H9 (cell line): ENCODE data around the gene HMGCS1. TPM values are rescaled to one million over a fixed set of nuclear protein-coding genes. Genes with fewer than 3 reads are reported as not detected.

ENCODE experiments used
- DNase-seq: peaks from one replicate; pipeline ENCODE4 v3.0.0-alpha.2; 2017
- H2AFZ ChIP-seq: one replicate; pipeline ENCODE4 v1.6.1; 2013; ENCODE audit warnings: mild to moderate bottlenecking, low read length, control low read depth, moderate library complexity
- H2AK5ac ChIP-seq: 2 replicates; pipeline ENCODE4 v1.6.1; 2013; ENCODE audit warnings: low read length, control low read depth, mixed read lengths; ENCODE audit not compliant: insufficient read length
- H2BK120ac ChIP-seq: one replicate; pipeline ENCODE4 v1.6.1; 2013; ENCODE audit warnings: low read depth, mild to moderate bottlenecking, low read length, control low read depth, inconsistent platforms; ENCODE audit not compliant: poor library complexity, severe bottlenecking
- H2BK12ac ChIP-seq: 2 replicates; pipeline ENCODE4 v1.6.1; 2013; ENCODE audit warnings: low read length, control low read depth, mixed read lengths, low read depth; ENCODE audit not compliant: insufficient read length
- H2BK15ac ChIP-seq: 2 replicates; pipeline ENCODE4 v1.6.1; 2013; ENCODE audit warnings: low read depth, low read length, control low read depth
- H2BK20ac ChIP-seq: one replicate; pipeline ENCODE4 v1.6.1; 2013; ENCODE audit warnings: low read depth, mild to moderate bottlenecking, low read length, control low read depth, inconsistent platforms; ENCODE audit not compliant: poor library complexity, severe bottlenecking
- H2BK5ac ChIP-seq: 2 replicates; pipeline ENCODE4 v1.6.1; 2013; ENCODE audit warnings: low read length, control low read depth, mixed read lengths; ENCODE audit not compliant: insufficient read length
- H3K14ac ChIP-seq: 2 replicates; pipeline ENCODE4 v1.6.1; 2013; ENCODE audit warnings: low read length, control low read depth; ENCODE audit not compliant: insufficient read depth
- H3K18ac ChIP-seq: 2 replicates; pipeline ENCODE4 v1.6.1; 2013; ENCODE audit warnings: low read depth, mild to moderate bottlenecking, mixed read lengths, low read length, control low read depth; ENCODE audit not compliant: insufficient read length
- H3K23ac ChIP-seq: 2 replicates; pipeline ENCODE4 v1.6.1; 2013; ENCODE audit warnings: low read length, control low read depth, mixed read lengths, low read depth; ENCODE audit not compliant: insufficient read length
- H3K23me2 ChIP-seq: 2 replicates; pipeline ENCODE4 v1.6.1; 2013; ENCODE audit warnings: low read depth, mild to moderate bottlenecking, mixed read lengths, low read length, control low read depth; ENCODE audit not compliant: insufficient read length, poor library complexity, severe bottlenecking
- H3K27ac ChIP-seq: 2 replicates; pipeline ENCODE4 v1.5.1; 2013; ENCODE audit warnings: low read length, control low read depth, mixed read lengths, low read depth; ENCODE audit not compliant: insufficient read length
- H3K27me3 ChIP-seq: 2 replicates; pipeline ENCODE4 v1.6.1; 2013; ENCODE audit warnings: low read length, control low read depth, inconsistent platforms; ENCODE audit not compliant: insufficient read depth
- H3K4ac ChIP-seq: 2 replicates; pipeline ENCODE4 v1.6.1; 2013; ENCODE audit warnings: low read depth, mild to moderate bottlenecking, control low read depth, inconsistent platforms, low read length, moderate library complexity
- H3K4me1 ChIP-seq: 2 replicates; pipeline ENCODE4 v1.6.1; 2013; ENCODE audit warnings: low read length, control low read depth, inconsistent platforms; ENCODE audit not compliant: insufficient read depth
- H3K4me2 ChIP-seq: 2 replicates; pipeline ENCODE4 v1.6.1; 2013; ENCODE audit warnings: low read length, control low read depth, mixed read lengths; ENCODE audit not compliant: insufficient read length, insufficient read depth
- H3K56ac ChIP-seq: 2 replicates; pipeline ENCODE4 v1.6.1; 2013; ENCODE audit warnings: low read depth, mild to moderate bottlenecking, mixed read lengths, low read length, control low read depth; ENCODE audit not compliant: insufficient read length
- H3K79me1 ChIP-seq: 2 replicates; pipeline ENCODE4 v1.6.1; 2013; ENCODE audit warnings: low read depth, mild to moderate bottlenecking, moderate library complexity, low read length, control low read depth, inconsistent platforms; ENCODE audit not compliant: insufficient read depth, poor library complexity, severe bottlenecking
- H3K79me2 ChIP-seq: 2 replicates; pipeline ENCODE4 v1.6.1; 2013; ENCODE audit warnings: low read length, control low read depth, inconsistent platforms; ENCODE audit not compliant: insufficient read depth
- H3K9ac ChIP-seq: 2 replicates; pipeline ENCODE4 v1.6.1; 2013; ENCODE audit warnings: low read length, control low read depth, mixed read lengths; ENCODE audit not compliant: insufficient read length; ENCODE audit errors: extremely low read depth
- H3K9me3 ChIP-seq: one replicate; pipeline ENCODE4 v1.6.1; 2013; ENCODE audit warnings: low read depth, low read length, inconsistent platforms; ENCODE audit not compliant: control insufficient read depth
- H3T11ph ChIP-seq: one replicate; pipeline ENCODE4 v1.6.1; 2013; ENCODE audit warnings: mild to moderate bottlenecking, low read length, control low read depth, inconsistent platforms
- H4K20me1 ChIP-seq: one replicate; pipeline ENCODE4 v1.6.1; 2013; ENCODE audit not compliant: control insufficient read depth, insufficient read length, insufficient read depth
- H4K5ac ChIP-seq: 2 replicates; pipeline ENCODE4 v1.6.1; 2013; ENCODE audit warnings: low read depth, mild to moderate bottlenecking, mixed read lengths, low read length, control low read depth; ENCODE audit not compliant: insufficient read length
- H4K8ac ChIP-seq: replicated peaks from 2 replicates; pipeline ENCODE4 v1.6.1; 2013; ENCODE audit warnings: low read length, control low read depth, mixed read lengths, low read depth; ENCODE audit not compliant: insufficient read length
- H4K91ac ChIP-seq: 2 replicates; pipeline ENCODE4 v1.6.1; 2013; ENCODE audit warnings: low read depth, mild to moderate bottlenecking, moderate library complexity, mixed read lengths, low read length, control low read depth; ENCODE audit not compliant: insufficient read length
- H3K27ac Mint-ChIP-seq, 3 experiments: 2 replicates in 2 of 3; 3 replicates in 1 of 3; pipeline ENCODE4 v1.8.0; 2020 to 2021; ENCODE audit warnings: mixed read lengths in 3 of 3, mild to moderate bottlenecking in 1 of 3, moderate library complexity in 1 of 3
- H3K27me3 Mint-ChIP-seq: 2 replicates; pipeline ENCODE4 v1.8.0; 2021; ENCODE audit warnings: low read depth, mild to moderate bottlenecking, moderate library complexity, mixed read lengths
- H3K36me3 Mint-ChIP-seq, 3 experiments: 2 replicates in 2 of 3; 3 replicates in 1 of 3; pipeline ENCODE4 v1.8.0; 2020 to 2021; ENCODE audit warnings: low read depth in 3 of 3, mixed read lengths in 3 of 3; ENCODE audit not compliant: insufficient read depth in 1 of 3
- H3K4me1 Mint-ChIP-seq, 2 experiments: 2 replicates each; pipeline ENCODE4 v1.8.0; 2020; ENCODE audit warnings: mixed read lengths in 2 of 2
- H3K4me3 Mint-ChIP-seq, 2 experiments: 2 replicates in 1 of 2; 3 replicates in 1 of 2; pipeline ENCODE4 v1.8.0; 2020 to 2021; ENCODE audit warnings: mild to moderate bottlenecking in 2 of 2, mixed read lengths in 2 of 2, moderate library complexity in 1 of 2
- H3K9me3 Mint-ChIP-seq, 2 experiments: 2 replicates in 1 of 2; 3 replicates in 1 of 2; pipeline ENCODE4 v1.8.0; 2020; ENCODE audit warnings: mild to moderate bottlenecking in 2 of 2, mixed read lengths in 2 of 2, moderate library complexity in 1 of 2
- WGBS: extraction: QIAGEN DNeasy Blood & Tissue Kit; methylation state at CpG from one replicate; pipeline ENCODE4 v1.1.7; 2013; ENCODE audit warnings: missing lambda C conversion rate, low lambda C conversion rate, mixed read lengths; ENCODE audit not compliant: insufficient read length; ENCODE audit errors: extremely low coverage; 5-methylcytosine and 5-hydroxymethylcytosine counted together
- total RNA-seq: library from RNA; stranded (reverse); gene quantifications from 2 replicates; pipeline ENCODE4 v1.2.1, GENCODE V29; 2021
- TF ChIP-seq, protein P1 (sequence below): fragments of 200-600 bp; sonication (generic); conservative IDR thresholded peaks from 3 replicates; pipeline ENCODE4 v1.8.0; 2021; ENCODE audit warnings: antibody characterized with exemption, mild to moderate bottlenecking

The HMGCS1 gene
- total RNA-seq, 1 experiment from 2014 or later, result 147 TPM

DNA sequence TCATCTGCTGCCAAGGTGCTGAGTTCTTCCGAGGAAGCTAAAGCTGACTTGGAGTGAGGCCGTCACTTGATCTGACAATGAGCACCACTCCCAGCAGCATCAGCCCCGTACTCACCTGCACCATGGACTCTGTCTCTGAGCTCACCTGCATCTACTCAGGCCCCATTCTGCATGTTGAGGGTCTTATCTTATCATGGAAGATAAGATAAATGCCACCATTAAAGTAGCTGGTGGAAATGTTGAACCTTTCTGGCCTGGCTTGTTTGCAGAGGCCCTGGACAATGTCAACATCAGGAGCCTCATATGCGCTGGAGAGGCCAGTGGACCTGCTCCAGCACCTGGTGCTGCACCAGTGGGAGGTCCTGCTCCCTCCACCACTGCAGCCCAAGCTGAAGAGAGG, 35.0 kb upstream of the HMGCS1 start:
- Histone ChIP-seq H3K79me1 (no peaks in the 10 kb centered on the region), H3K56ac (no peak overlapping the region)
- no peak overlapping the region for H3K27ac Mint-ChIP-seq

More for the DNA sequence above, 35.0 kb upstream of the HMGCS1 start:
- Histone ChIP-seq H3K4me1 (no peaks in the 10 kb centered on the region), H3K27ac (no peak overlapping the region), H4K91ac (no peak overlapping the region), H2AFZ (no peak overlapping the region), H3K9me3 (no peaks in the 10 kb centered on the region), H4K8ac (no peak overlapping the region), H3T11ph (no peak overlapping the region), H2BK15ac (no peak overlapping the region), H3K9ac (no peak overlapping the region), H2BK12ac (no peak overlapping the region), H2BK120ac (no peak overlapping the region), H3K23ac (no peak overlapping the region), H2AK5ac (no peak overlapping the region), H3K4ac (no peak overlapping the region), H3K23me2 (no peaks in the 10 kb centered on the region), H3K18ac (no peak overlapping the region), H2BK5ac (no peak overlapping the region), H3K79me2 (no peaks in the 10 kb centered on the region), H3K4me2 (no peak overlapping the region), H2BK20ac (no peak overlapping the region), H4K5ac (no peak overlapping the region), H3K14ac (no peak overlapping the region), H3K27me3 (no peaks in the 10 kb centered on the region), H4K20me1 (no peaks in the 10 kb centered on the region)
- Mint-ChIP-seq H3K27me3 (peaks cover 3% of the 10 kb centered on the region), H3K9me3 (peaks cover 4 to 11% of the 10 kb centered on the region in 2 experiments; a peak in 3 of 5 replicates), H3K36me3 (peaks cover 0 to 1% (median 0%) of the 10 kb centered on the region in 3 experiments; a peak in 1 of 7 replicates), H3K4me3 (no peak overlapping the region), H3K4me1 (no peaks in the 10 kb centered on the region)
- TF ChIP-seq, protein P1, sequence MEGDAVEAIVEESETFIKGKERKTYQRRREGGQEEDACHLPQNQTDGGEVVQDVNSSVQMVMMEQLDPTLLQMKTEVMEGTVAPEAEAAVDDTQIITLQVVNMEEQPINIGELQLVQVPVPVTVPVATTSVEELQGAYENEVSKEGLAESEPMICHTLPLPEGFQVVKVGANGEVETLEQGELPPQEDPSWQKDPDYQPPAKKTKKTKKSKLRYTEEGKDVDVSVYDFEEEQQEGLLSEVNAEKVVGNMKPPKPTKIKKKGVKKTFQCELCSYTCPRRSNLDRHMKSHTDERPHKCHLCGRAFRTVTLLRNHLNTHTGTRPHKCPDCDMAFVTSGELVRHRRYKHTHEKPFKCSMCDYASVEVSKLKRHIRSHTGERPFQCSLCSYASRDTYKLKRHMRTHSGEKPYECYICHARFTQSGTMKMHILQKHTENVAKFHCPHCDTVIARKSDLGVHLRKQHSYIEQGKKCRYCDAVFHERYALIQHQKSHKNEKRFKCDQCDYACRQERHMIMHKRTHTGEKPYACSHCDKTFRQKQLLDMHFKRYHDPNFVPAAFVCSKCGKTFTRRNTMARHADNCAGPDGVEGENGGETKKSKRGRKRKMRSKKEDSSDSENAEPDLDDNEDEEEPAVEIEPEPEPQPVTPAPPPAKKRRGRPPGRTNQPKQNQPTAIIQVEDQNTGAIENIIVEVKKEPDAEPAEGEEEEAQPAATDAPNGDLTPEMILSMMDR, result no peak
- no CpG with 5 or more reads among the region's 4 CpGs for WGBS
- DNase-seq, result no peak
